Neural cell (in vitro differentiated cells): ENCODE results near the gene SLC17A9.

ENCODE experiments used
- CTCF ChIP-seq: fragments of 450-650 bp; IDR thresholded peaks from 2 replicates; pipeline ENCODE4 v1.5.1; 2014; ENCODE audit warnings: antibody characterized with exemption, mild to moderate bottlenecking, moderate library complexity; ENCODE audit not compliant: poor library complexity, severe bottlenecking
- EP300 ChIP-seq: fragments of 450-650 bp; conservative IDR thresholded peaks from 2 replicates; pipeline ENCODE4 v1.6.1; 2014; ENCODE audit warnings: antibody characterized with exemption, mild to moderate bottlenecking, moderate library complexity; ENCODE audit not compliant: poor library complexity, severe bottlenecking
- EZH2 ChIP-seq: fragments of 200-600, 300-800 bp; shearing (Covaris generic), sonication (generic); IDR thresholded peaks from 2 replicates; pipeline ENCODE4 v1.6.1; 2014; ENCODE audit warnings: antibody characterized with exemption, low read length, borderline replicate concordance, mild to moderate bottlenecking; ENCODE audit not compliant: insufficient read depth, poor library complexity, severe bottlenecking
- POLR2AphosphoS5 ChIP-seq: IDR thresholded peaks from 2 replicates; pipeline ENCODE4 v1.6.1; 2012
- RAD21 ChIP-seq: fragments of 450-650 bp; conservative IDR thresholded peaks from 2 replicates; pipeline ENCODE4 v1.6.1; 2014; ENCODE audit warnings: antibody characterized with exemption, mild to moderate bottlenecking, moderate library complexity
- REST ChIP-seq: IDR thresholded peaks from 2 replicates; pipeline ENCODE4 v1.6.1; 2012; ENCODE audit warnings: borderline replicate concordance
- TAF1 ChIP-seq: IDR thresholded peaks from 2 replicates; pipeline ENCODE4 v1.6.1; 2012; ENCODE audit warnings: low read depth

GRCh38 chr20:62966212-62967148 lies 14.0 kb downstream of the SLC17A9 start:
- TF ChIP-seq CTCF (no peak), POLR2AphosphoS5 (no peak), TAF1 (no peak), EZH2 (no peak), REST (no peak), EP300 (no peak), RAD21 (no peak)
